Keratinocyte (primary cell): Measurements from ENCODE around the gene RELL2.

ENCODE experiments used
- EZH2 ChIP-seq: IDR thresholded peaks from one replicate; pipeline ENCODE4 v1.6.1; 2012; ENCODE audit warnings: inconsistent platforms, mild to moderate bottlenecking, low read length, moderate library complexity
- TF ChIP-seq, protein P1 (sequence below), 3 experiments: IDR thresholded peaks in 1 of 3; conservative IDR thresholded peaks in 1 of 3; optimal IDR thresholded peaks in 1 of 3; 2 replicates in 2 of 3; 3 replicates in 1 of 3; pipeline versions ENCODE3 to v1.5.1; 2011; ENCODE audit warnings: low read length in 3 of 3, mild to moderate bottlenecking in 3 of 3, moderate library complexity in 2 of 3, control low read depth in 1 of 3, inconsistent platforms in 1 of 3; ENCODE audit not compliant: insufficient read depth in 2 of 3; ENCODE audit errors: extremely low read depth in 1 of 3

DNA sequence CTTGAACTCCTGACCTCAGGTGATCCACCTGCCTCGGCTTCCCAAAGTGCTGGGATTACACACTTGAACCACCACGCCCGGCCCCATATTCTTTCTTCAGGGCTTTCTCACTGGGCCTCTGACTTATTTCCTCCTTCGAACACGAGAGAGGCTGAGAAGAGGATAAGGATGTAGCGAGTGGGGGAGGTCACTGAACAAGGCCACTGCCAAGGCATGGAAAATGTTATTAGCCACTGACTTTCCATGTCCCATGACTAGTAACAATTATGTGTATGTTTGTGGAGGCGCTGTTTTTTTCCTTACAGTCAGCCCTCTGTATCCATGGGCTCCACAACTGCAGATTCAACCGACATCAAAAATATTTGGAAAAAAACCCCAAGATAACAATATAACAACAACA, 26.7 kb downstream of the RELL2 start:
- TF ChIP-seq, protein P1, sequence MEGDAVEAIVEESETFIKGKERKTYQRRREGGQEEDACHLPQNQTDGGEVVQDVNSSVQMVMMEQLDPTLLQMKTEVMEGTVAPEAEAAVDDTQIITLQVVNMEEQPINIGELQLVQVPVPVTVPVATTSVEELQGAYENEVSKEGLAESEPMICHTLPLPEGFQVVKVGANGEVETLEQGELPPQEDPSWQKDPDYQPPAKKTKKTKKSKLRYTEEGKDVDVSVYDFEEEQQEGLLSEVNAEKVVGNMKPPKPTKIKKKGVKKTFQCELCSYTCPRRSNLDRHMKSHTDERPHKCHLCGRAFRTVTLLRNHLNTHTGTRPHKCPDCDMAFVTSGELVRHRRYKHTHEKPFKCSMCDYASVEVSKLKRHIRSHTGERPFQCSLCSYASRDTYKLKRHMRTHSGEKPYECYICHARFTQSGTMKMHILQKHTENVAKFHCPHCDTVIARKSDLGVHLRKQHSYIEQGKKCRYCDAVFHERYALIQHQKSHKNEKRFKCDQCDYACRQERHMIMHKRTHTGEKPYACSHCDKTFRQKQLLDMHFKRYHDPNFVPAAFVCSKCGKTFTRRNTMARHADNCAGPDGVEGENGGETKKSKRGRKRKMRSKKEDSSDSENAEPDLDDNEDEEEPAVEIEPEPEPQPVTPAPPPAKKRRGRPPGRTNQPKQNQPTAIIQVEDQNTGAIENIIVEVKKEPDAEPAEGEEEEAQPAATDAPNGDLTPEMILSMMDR (optimal IDR thresholded peaks at IDR 0.05 in 1 of 3, IDR thresholded peaks at IDR 0.05 in 1 of 3, conservative IDR thresholded peaks at IDR 0.05 in 1 of 3; ENCODE audit: extremely low read depth in 1 of 3, insufficient read depth in 2 of 3, low read length in 3 of 3) = no peak
- no peak for TF ChIP-seq EZH2
